Endothelial cell of umbilical vein (primary cell): ENCODE data around the gene ABCB4. TPM values are rescaled to one million over a fixed set of nuclear protein-coding genes. Genes with fewer than 3 reads are reported as not detected.

Experiments
- BruUV-seq: library from RNA; stranded (reverse); fragments of 400-500 nt; replicated peaks from 2 replicates; lab custom pipeline; 2021; lab: Mats Ljungman, UMichigan
- CTCF ChIA-PET: fragments of 300-600, 350-600 bp; sonication (Branson Sonifier 250); formaldehyde crosslinking; loops from one replicate; lab custom pipeline; 2021; ENCODE audit warnings: antibody characterized with exemption, inconsistent platforms; lab: Charles Lee
- POLR2A ChIA-PET: fragments of 300-600, 350-600 bp; sonication (Branson Sonifier 250); formaldehyde crosslinking; loops from one replicate; lab custom pipeline; 2021; ENCODE audit warnings: antibody characterized with exemption, inconsistent platforms; lab: Charles Lee
- DNase-seq: peaks from one replicate; pipeline ENCODE4 v3.0.0-alpha.2; 2011; ENCODE audit warnings: low read depth, low spot score
- FAIRE-seq: peaks from 2 replicates; lab custom pipeline; 2011; peaks lifted over from hg19 to GRCh38; lab: Jason Lieb, UNC
- H2AFZ ChIP-seq: 2 replicates; pipeline ENCODE4 v1.6.0; 2012; ENCODE audit warnings: low read depth, low read length, control low read depth, inconsistent platforms
- H3K27ac ChIP-seq: 2 replicates; pipeline ENCODE4 v1.5.1; 2011; ENCODE audit warnings: low read depth, mild to moderate bottlenecking, control low read depth, low read length, moderate library complexity; ENCODE audit not compliant: insufficient read depth
- H3K27me3 ChIP-seq, 2 experiments: 2 replicates each; pipeline versions ENCODE4 v1.6.0 to v1.6.1; 2011; ENCODE audit warnings: low read length in 2 of 2, mixed read lengths in 1 of 2; ENCODE audit not compliant: control insufficient read depth in 2 of 2, insufficient read depth in 2 of 2
- H3K36me3 ChIP-seq, 2 experiments: 2 replicates in 1 of 2; 3 replicates in 1 of 2; pipeline ENCODE4 v1.5.1; 2011; ENCODE audit warnings: low read length in 2 of 2, mild to moderate bottlenecking in 1 of 2, moderate library complexity in 1 of 2; ENCODE audit not compliant: control insufficient read depth in 2 of 2, insufficient read depth in 2 of 2; ENCODE audit errors: extremely low read depth in 1 of 2
- H3K4me1 ChIP-seq: 3 replicates; pipeline ENCODE4 v1.5.1; 2011; ENCODE audit warnings: mild to moderate bottlenecking, low read length; ENCODE audit not compliant: control insufficient read depth, insufficient read depth; ENCODE audit errors: extremely low read depth
- H3K4me2 ChIP-seq: 2 replicates; pipeline ENCODE4 v1.6.1; 2011; ENCODE audit warnings: low read length, control low read depth, mixed read lengths; ENCODE audit not compliant: insufficient read depth
- H3K4me3 ChIP-seq, 3 experiments: fragments of 200-600 bp in 1 of 3; sonication (generic), shearing (Covaris generic) in 1 of 3; replicated peaks in 1 of 3; 2 replicates each; pipeline ENCODE4 v1.5.1; 2011 to 2016; ENCODE audit warnings: control low read depth in 3 of 3, low read length in 3 of 3, mild to moderate bottlenecking in 2 of 3, inconsistent platforms in 1 of 3, low read depth in 1 of 3, moderate library complexity in 1 of 3; ENCODE audit not compliant: insufficient read depth in 1 of 3
- H3K79me2 ChIP-seq: 2 replicates; pipeline ENCODE4 v1.6.0; 2012; ENCODE audit warnings: low read length, inconsistent platforms; ENCODE audit not compliant: control insufficient read depth, insufficient read depth
- H3K9ac ChIP-seq: replicated peaks from 2 replicates; pipeline ENCODE3; 2011; ENCODE audit warnings: low read length, control low read depth; ENCODE audit not compliant: insufficient read depth; ENCODE audit errors: extremely low read depth
- H3K9me1 ChIP-seq: replicated peaks from 3 replicates; pipeline ENCODE4 v1.6.0; 2011; ENCODE audit warnings: mild to moderate bottlenecking, low read length; ENCODE audit not compliant: control insufficient read depth, insufficient read depth; ENCODE audit errors: extremely low read depth
- H3K9me3 ChIP-seq: replicated peaks from 2 replicates; pipeline ENCODE4 v1.5.1; 2012; ENCODE audit warnings: low read length, inconsistent platforms; ENCODE audit not compliant: control insufficient read depth, insufficient read depth
- H4K20me1 ChIP-seq: replicated peaks from 2 replicates; pipeline ENCODE3; 2011; ENCODE audit warnings: mild to moderate bottlenecking, low read length; ENCODE audit not compliant: control insufficient read depth, insufficient read depth; ENCODE audit errors: extremely low read depth
- CTCF ChIP-seq, 2 donors: IDR thresholded peaks; 1 replicate in 1 of 2; 2 replicates in 1 of 2; pipeline ENCODE4 v1.5.1; 2011; ENCODE audit warnings: low read length in 2 of 2, mild to moderate bottlenecking in 2 of 2, moderate library complexity in 2 of 2, control low read depth in 1 of 2, inconsistent platforms in 1 of 2, low read depth in 1 of 2; ENCODE audit not compliant: insufficient read depth in 1 of 2; ENCODE audit errors: extremely low read depth in 1 of 2
- EZH2 ChIP-seq: IDR thresholded peaks from 2 replicates; pipeline ENCODE4 v1.6.1; 2012; ENCODE audit warnings: borderline replicate concordance, low read depth, mild to moderate bottlenecking, moderate library complexity, low read length, inconsistent platforms; ENCODE audit not compliant: severe bottlenecking
- FOS ChIP-seq: IDR thresholded peaks from 2 replicates; pipeline ENCODE4 v1.6.1; 2011; ENCODE audit warnings: mild to moderate bottlenecking, low read length, moderate library complexity, borderline replicate concordance; ENCODE audit not compliant: insufficient read depth
- GATA2 ChIP-seq: IDR thresholded peaks from 2 replicates; pipeline ENCODE4 v1.7.0; 2011; ENCODE audit warnings: low read depth, mild to moderate bottlenecking, moderate library complexity, mixed read lengths, low read length; ENCODE audit not compliant: insufficient read length, insufficient read depth
- MYC ChIP-seq: IDR thresholded peaks from one replicate; pipeline ENCODE4 v1.6.1; 2011; ENCODE audit warnings: mild to moderate bottlenecking, low read depth, low read length
- POLR2A ChIP-seq: IDR thresholded peaks from 2 replicates; pipeline ENCODE4 v1.6.1; 2012; ENCODE audit warnings: low read depth, mild to moderate bottlenecking, control low read depth, low read length
- POLR2AphosphoS5 ChIP-seq: IDR thresholded peaks from 2 replicates; pipeline ENCODE4 v1.6.1; 2012; ENCODE audit warnings: low read depth, mild to moderate bottlenecking, control low read depth, low read length, moderate library complexity; ENCODE audit not compliant: insufficient read depth
- dilution Hi-C: fragments of 300-500 bp; cut with MboI; formaldehyde crosslinking; loops from one replicate; pipeline ENCODE4 v1.15.0; 2019; ENCODE audit warnings: low sequenced_read_pairs; ENCODE audit not compliant: extremely low pct_ligation_motif_present
- intact Hi-C: fragments of 100-400 bp; cut with micrococcal nuclease; formaldehyde crosslinking; loops from one replicate; pipeline ENCODE4 v1.10.0; 2022
- polyA plus RNA-seq, 4 experiments: library from polyadenylated mRNA; depleted of rRNA in 3 of 4; stranded (reverse) in 3 of 4; unstranded in 1 of 4; fragments of >200 nt; gene quantifications; 2 replicates each; pipeline versions ENCODE4 v1.2.1 to v1.2.3, GENCODE V29; 2011 to 2012; ENCODE audit warnings: missing spikeins in 1 of 4
- total RNA-seq: library from RNA; stranded (reverse); gene quantifications from 2 replicates; pipeline ENCODE4 v1.2.3, GENCODE V29; 2021

Gene ABCB4
- total and polyA plus RNA-seq, 2 donors (not counting 3 experiments of a cell fraction or from before 2014, with no cell fraction given), result 0.11 to 0.15 TPM

GRCh38 chr7:87517136-87517815, 41.8 kb upstream of the ABCB4 start:
- no peak overlapping the region for H3K27ac ChIP-seq
- no peaks in the 10 kb centered on the region for H3K9me1 ChIP-seq
- no peak for TF ChIP-seq EZH2
- no peak for TF ChIP-seq FOS
- TF ChIP-seq MYC, result no peak
- no peak for TF ChIP-seq POLR2A
- no peak for TF ChIP-seq GATA2
- no TSS peak for BruUV-seq
- H3K4me1 ChIP-seq, result no peaks in the 10 kb centered on the region
- ChIA-PET POLR2A (no interaction called here), CTCF (interaction anchor here (0.7 to 3.5 kb wide), 5 partner anchors 10 to 369 kb away, joined by 3 to 17 read pairs (median 4); no protein-coding TSS in a partner anchor)
- H3K79me2 ChIP-seq, result no peaks in the 10 kb centered on the region
- intact Hi-C loops, result no loop called here
- no peak overlapping the region for H3K4me3 ChIP-seq
- no peak for FAIRE-seq
- no peak overlapping the region for H3K4me2 ChIP-seq
- DNase-seq, result no peak
- H3K9ac ChIP-seq, result no peak overlapping the region
- H3K27me3 ChIP-seq, result no peaks in the 10 kb centered on the region
- H4K20me1 ChIP-seq, result no peaks in the 10 kb centered on the region
- dilution Hi-C loops, result no loop called here
- H3K9me3 ChIP-seq, result no peaks in the 10 kb centered on the region
- H2AFZ ChIP-seq, result no peak overlapping the region
- no peaks in the 10 kb centered on the region for H3K36me3 ChIP-seq

GRCh38 chr7:87513735-87514335, 38.4 kb upstream of the ABCB4 start:
- no peak overlapping the region for H2AFZ ChIP-seq
- DNase-seq (no peak), FAIRE-seq (no peak)
- dilution Hi-C loops (no loop called here), intact Hi-C loops (no loop called here)
- no peaks in the 10 kb centered on the region for H3K9me1 ChIP-seq
- no peaks in the 10 kb centered on the region for H3K36me3 ChIP-seq
- ChIA-PET CTCF (no interaction called here), POLR2A (no interaction called here)
- H4K20me1 ChIP-seq, result no peaks in the 10 kb centered on the region
- H3K79me2 ChIP-seq, result no peaks in the 10 kb centered on the region
- no peak overlapping the region for H3K4me3 ChIP-seq
- H3K4me2 ChIP-seq, result no peak overlapping the region
- TF ChIP-seq POLR2AphosphoS5 (no peak), FOS (no peak), CTCF (IDR thresholded peaks at IDR 0.05; ENCODE audit: extremely low read depth in 1 of 2, insufficient read depth in 1 of 2, low read depth in 1 of 2, low read length in 2 of 2) (no peak)
- H3K4me1 ChIP-seq, result no peaks in the 10 kb centered on the region
- BruUV-seq, result no TSS peak
- H3K9ac ChIP-seq, result no peak overlapping the region
- H3K9me3 ChIP-seq, result no peaks in the 10 kb centered on the region
- H3K27ac ChIP-seq, result no peak overlapping the region
- peaks cover 0 to 3% of the 10 kb centered on the region in 2 experiments for H3K27me3 ChIP-seq
